Medulla oblongata (tissue), 1 donor: ENCODE data around the gene KCNQ4.
A peak's percentile ranks its signal among the peaks of the same experiment; 100 is the strongest.

ENCODE experiments used
- DNase-seq: peaks from one replicate; pipeline ENCODE4 v3.0.0-alpha.2; 2015; ENCODE audit errors: extremely low spot score

KCNQ4 gene

GRCh38 chr1:40783001-40783905 lies at the start of gene KCNQ4:
TSS of gene KCNQ4 (plus strand) at chr1:40783787. CDS start at chr1:40784094, 307 bp downstream.
- DNase-seq, result no peak

GRCh38 chr1:40734882-40735628 lies 48.5 kb upstream of the KCNQ4 start:
- DNase-seq, result no peak

GRCh38 chr1:40736085-40736531 lies 47.5 kb upstream of the KCNQ4 start:
- peak; percentile 47 for DNase-seq

GRCh38 chr1:40738831-40739230 lies 44.8 kb upstream of the KCNQ4 start:
- no peak for DNase-seq

- no peak for DNase-seq
Observed at GRCh38 chr1:40739455-40740008, 44.1 kb upstream of the KCNQ4 start.

- DNase-seq, result no peak
Observed at GRCh38 chr1:40740039-40740996, 43.3 kb upstream of the KCNQ4 start.

GRCh38 chr1:40740997-40741736 lies 42.4 kb upstream of the KCNQ4 start:
- no peak for DNase-seq

GRCh38 chr1:40742363-40743061 lies 41.1 kb upstream of the KCNQ4 start:
- DNase-seq, result no peak

- no peak for DNase-seq
Observed at GRCh38 chr1:40743452-40743851, 40.1 kb upstream of the KCNQ4 start.

- DNase-seq, result no peak
Observed at GRCh38 chr1:40743860-40744259, 39.7 kb upstream of the KCNQ4 start.

GRCh38 chr1:40745176-40745575 lies 38.4 kb upstream of the KCNQ4 start:
- DNase-seq, result no peak

GRCh38 chr1:40746344-40747090 lies 37.1 kb upstream of the KCNQ4 start:
- DNase-seq, result no peak

GRCh38 chr1:40748841-40749718 lies 34.5 kb upstream of the KCNQ4 start:
- no peak for DNase-seq

- DNase-seq, result no peak
Observed at GRCh38 chr1:40749817-40750216, 33.8 kb upstream of the KCNQ4 start.

GRCh38 chr1:40750451-40750908 lies 33.1 kb upstream of the KCNQ4 start:
- no peak for DNase-seq

GRCh38 chr1:40751802-40752201 lies 31.8 kb upstream of the KCNQ4 start:
- no peak for DNase-seq

GRCh38 chr1:40753142-40753882 lies 30.3 kb upstream of the KCNQ4 start:
- DNase-seq, result no peak
